ENCODE results near the gene ANAPC4. TPM values are rescaled to one million over a fixed set of nuclear protein-coding genes. Genes with fewer than 3 reads are reported as not detected.

The ANAPC4 gene
- total and polyA plus RNA-seq, 2 of the 13 experiments (the other 11 are each of a cell fraction or from before 2014, with no cell fraction given): 14.5 to 30.2 TPM

- no peak for TF ChIP-seq ZNF335 (CRISPR knock-in tag; IDR thresholded peaks at IDR 0.05)
Measured at GRCh38 chr4:25442863-25443307, 65.8 kb downstream of the ANAPC4 start (continued).

- H3K27ac ChIP-seq (ENCODE audit: extremely low read length, insufficient read depth, low read length): no peak overlapping the region
- ATAC-seq (no peak), FAIRE-seq (no peak), DNase-seq (ENCODE audit: low spot score) (no peak)
- no peaks in the 10 kb centered on the region for H3K9me3 ChIP-seq (ENCODE audit: low read length)
- H3K9ac ChIP-seq (ENCODE audit: insufficient read depth, low read depth, low read length): no peak overlapping the region
- no peak overlapping the region for H3K4me2 ChIP-seq (ENCODE audit: low read depth, low read length)
- ChIA-PET POLR2A (no interaction called here), CTCF (ENCODE audit: low intra/inter-chr PET ratio, low total read pairs) (no interaction called here)
- no peak for TF ChIP-seq ZNF800 (CRISPR knock-in tag; IDR thresholded peaks at IDR 0.05)
- H3K4me3 ChIP-seq (replicated peaks in 1 of 3; ENCODE audit: insufficient read depth in 1 of 3, low read depth in 2 of 3, low read length in 3 of 3): no peak overlapping the region
- no TSS peak for BruUV-seq (replicated peaks)
- no peak overlapping the region for H2AFZ ChIP-seq (ENCODE audit: low read length)
- H3K79me2 ChIP-seq (ENCODE audit: insufficient read depth, low read length): no peaks in the 10 kb centered on the region
- no peaks in the 10 kb centered on the region for H3K36me3 ChIP-seq (replicated peaks in 1 of 2; ENCODE audit: control insufficient read depth in 1 of 2, insufficient read depth in 2 of 2, low read length in 2 of 2)
- intact Hi-C loops (cut with micrococcal nuclease; ENCODE audit: unreplicated experiment): no loop called here
- in situ Hi-C loops (cut with HindIII; ENCODE audit: extremely low pct_ligation_motif_present, low pct_unique_long_range_greater_than_20kb): loop anchor here (5.0 kb wide), 1 partner anchor 323 kb away; no protein-coding TSS in a partner anchor
- 31% methylated on average over 6 of the region's 6 CpGs for WGBS (ENCODE audit: low lambda C conversion rate)
- H3K27me3 ChIP-seq (ENCODE audit: control insufficient read depth in 1 of 2, insufficient read depth in 2 of 2, low read length in 2 of 2): no peaks in the 10 kb centered on the region
- H3K4me1 ChIP-seq (ENCODE audit: insufficient read depth, low read length): no peaks in the 10 kb centered on the region
- H4K20me1 ChIP-seq (ENCODE audit: insufficient read depth, low read length): no peaks in the 10 kb centered on the region
Measured at GRCh38 chr4:25443851-25444250, 66.8 kb downstream of the ANAPC4 start.

- H3K4me3 ChIP-seq (replicated peaks in 1 of 3; ENCODE audit: insufficient read depth in 1 of 3, low read depth in 2 of 3, low read length in 3 of 3): no peak overlapping the region
- FAIRE-seq: no peak
- no peak overlapping the region for H3K27ac ChIP-seq (ENCODE audit: extremely low read length, insufficient read depth, low read length)
- no peak for DNase-seq (ENCODE audit: low spot score)
- WGBS (ENCODE audit: low lambda C conversion rate): 45% methylated on average over 3 of the region's 4 CpGs
- H3K9me3 ChIP-seq (ENCODE audit: low read length): no peaks in the 10 kb centered on the region
- H3K79me2 ChIP-seq (ENCODE audit: insufficient read depth, low read length): no peaks in the 10 kb centered on the region
- intact Hi-C loops (cut with micrococcal nuclease; ENCODE audit: unreplicated experiment) (no loop called here), in situ Hi-C loops (cut with HindIII; ENCODE audit: extremely low pct_ligation_motif_present, low pct_unique_long_range_greater_than_20kb) (no loop called here)
- no peaks in the 10 kb centered on the region for H4K20me1 ChIP-seq (ENCODE audit: insufficient read depth, low read length)
- CTCF ChIA-PET (ENCODE audit: low intra/inter-chr PET ratio, low total read pairs): interaction anchor here (1.1 kb wide), 1 partner anchor 321 kb away, joined by 5 read pairs; no protein-coding TSS in a partner anchor
- POLR2A ChIA-PET: no interaction called here
- no peak overlapping the region for H2AFZ ChIP-seq (ENCODE audit: low read length)
- no peak overlapping the region for H3K4me2 ChIP-seq (ENCODE audit: low read depth, low read length)
- H3K36me3 ChIP-seq (replicated peaks in 1 of 2; ENCODE audit: control insufficient read depth in 1 of 2, insufficient read depth in 2 of 2, low read length in 2 of 2): no peaks in the 10 kb centered on the region
- H3K4me1 ChIP-seq (ENCODE audit: insufficient read depth, low read length): no peaks in the 10 kb centered on the region
- BruUV-seq (replicated peaks): no TSS peak
- H3K27me3 ChIP-seq (ENCODE audit: control insufficient read depth in 1 of 2, insufficient read depth in 2 of 2, low read length in 2 of 2): no peaks in the 10 kb centered on the region
- H3K9ac ChIP-seq (ENCODE audit: insufficient read depth, low read depth, low read length): no peak overlapping the region
- no peak for ATAC-seq
- TF ChIP-seq ISL2 (CRISPR knock-in tag; IDR thresholded peaks at IDR 0.05): no peak
- no peak for TF ChIP-seq SRF (IDR thresholded peaks at IDR 0.05; ENCODE audit: low read depth, low read length)
- no peak for TF ChIP-seq RFX3 (CRISPR knock-in tag; IDR thresholded peaks at IDR 0.05)
- no peak for TF ChIP-seq ELF3 (CRISPR knock-in tag; IDR thresholded peaks at IDR 0.05)
- TF ChIP-seq SIX1 (CRISPR knock-in tag; IDR thresholded peaks at IDR 0.05; ENCODE audit: borderline replicate concordance): no peak
- TF ChIP-seq SNAPC5 (CRISPR knock-in tag; IDR thresholded peaks at IDR 0.05; ENCODE audit: borderline replicate concordance): no peak
- no peak for TF ChIP-seq SMC3 (IDR thresholded peaks at IDR 0.05; ENCODE audit: low read length)
- no peak for TF ChIP-seq ZNF788 (CRISPR knock-in tag; IDR thresholded peaks at IDR 0.05; ENCODE audit: borderline replicate concordance)
- no peak for TF ChIP-seq PCBP2 (optimal IDR thresholded peaks at IDR 0.05; ENCODE audit: low read depth, low read length, poor library complexity, severe bottlenecking)
- no peak for TF ChIP-seq ZNF768 (CRISPR knock-in tag; IDR thresholded peaks at IDR 0.05)
- TF ChIP-seq BHLHE40 (IDR thresholded peaks at IDR 0.05; ENCODE audit: low read length): no peak
Measured at GRCh38 chr4:25446611-25447010, 69.5 kb downstream of the ANAPC4 start.
